ENCODE results near the gene PID1.

GRCh38 chr2:229191413-229191812 lies 79.7 kb downstream of the PID1 start:
- no peak for TF ChIP-seq EP300 (IDR thresholded peaks at IDR 0.05; ENCODE audit: borderline replicate concordance in 1 of 2, low read depth in 1 of 2, low read length in 1 of 2)
- TF ChIP-seq CTCF (IDR thresholded peaks at IDR 0.05): no peak
- TF ChIP-seq SIN3A (IDR thresholded peaks at IDR 0.05; ENCODE audit: borderline replicate concordance, low read depth, low read length): no peak
